Measurements from ENCODE around the gene SMAP1. TPM values are rescaled to one million over a fixed set of nuclear protein-coding genes. Genes with fewer than 3 reads are reported as not detected.

Gene SMAP1
- total and polyA plus RNA-seq, 9 of the 15 experiments (the other 6 are each of a cell fraction or from before 2014, with no cell fraction given): 11.4 to 26.4 (median 15.5) TPM

DNA sequence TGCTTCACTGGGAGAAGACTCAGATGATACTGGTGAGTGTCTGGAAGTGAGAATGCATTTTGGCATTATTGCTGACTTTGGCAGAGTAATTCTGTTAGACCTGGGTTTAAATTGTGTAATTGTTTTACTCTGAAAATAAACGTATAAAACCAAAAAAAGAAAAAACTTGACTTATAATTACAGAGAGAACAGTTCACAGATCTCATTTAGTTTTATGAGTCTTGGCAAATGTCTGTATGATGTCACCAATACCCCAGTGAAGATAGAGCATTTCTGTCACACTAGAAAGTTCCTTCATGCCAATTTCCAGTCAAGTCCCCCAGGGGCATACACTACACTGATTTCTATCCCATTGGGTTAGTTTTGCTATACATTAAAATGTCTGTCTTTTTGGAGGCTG, 67.3 kb downstream of the SMAP1 start:
- Histone ChIP-seq H3K9ac (ENCODE audit: insufficient read depth in 1 of 2, low read depth in 2 of 2, low read length in 2 of 2) (no peak overlapping the region), H3K4me1 (replicated peaks in 1 of 2; ENCODE audit: control insufficient read depth in 2 of 2, insufficient read depth in 2 of 2, low read length in 2 of 2) (no peaks in the 10 kb centered on the region), H3K9me3 (replicated peaks; ENCODE audit: control insufficient read depth, insufficient read depth, low read depth, low read length) (no peaks in the 10 kb centered on the region), H3K9me1 (ENCODE audit: control insufficient read depth, insufficient read depth, low read length) (no peaks in the 10 kb centered on the region), H3K27me3 (ENCODE audit: control insufficient read depth in 2 of 2, insufficient read depth in 2 of 2, low read length in 2 of 2) (no peaks in the 10 kb centered on the region), H2AFZ (ENCODE audit: low read depth, low read length) (no peak overlapping the region), H3K4me2 (ENCODE audit: insufficient read depth, low read length) (no peak overlapping the region), H3K79me2 (ENCODE audit: control insufficient read depth, insufficient read depth, low read length) (no peaks in the 10 kb centered on the region), H3K36me3 (ENCODE audit: control insufficient read depth, insufficient read depth, low read length) (no peaks in the 10 kb centered on the region), H3K4me3 (no peak overlapping the region), H4K20me1 (replicated peaks; ENCODE audit: control insufficient read depth, insufficient read depth, low read length) (no peaks in the 10 kb centered on the region), H3K27ac (ENCODE audit: extremely low read depth, low read depth, low read length) (no peak overlapping the region)
- no peak for TF ChIP-seq NR3C1 (CRISPR knock-in tag; IDR thresholded peaks at IDR 0.05)
- TF ChIP-seq CEBPG (CRISPR knock-in tag; IDR thresholded peaks at IDR 0.05): no peak
- TF ChIP-seq CEBPG (tag; conservative IDR thresholded peaks at IDR 0.05 in 1 of 2, IDR thresholded peaks at IDR 0.05 in 1 of 2): no peak
- TF ChIP-seq, protein P1, sequence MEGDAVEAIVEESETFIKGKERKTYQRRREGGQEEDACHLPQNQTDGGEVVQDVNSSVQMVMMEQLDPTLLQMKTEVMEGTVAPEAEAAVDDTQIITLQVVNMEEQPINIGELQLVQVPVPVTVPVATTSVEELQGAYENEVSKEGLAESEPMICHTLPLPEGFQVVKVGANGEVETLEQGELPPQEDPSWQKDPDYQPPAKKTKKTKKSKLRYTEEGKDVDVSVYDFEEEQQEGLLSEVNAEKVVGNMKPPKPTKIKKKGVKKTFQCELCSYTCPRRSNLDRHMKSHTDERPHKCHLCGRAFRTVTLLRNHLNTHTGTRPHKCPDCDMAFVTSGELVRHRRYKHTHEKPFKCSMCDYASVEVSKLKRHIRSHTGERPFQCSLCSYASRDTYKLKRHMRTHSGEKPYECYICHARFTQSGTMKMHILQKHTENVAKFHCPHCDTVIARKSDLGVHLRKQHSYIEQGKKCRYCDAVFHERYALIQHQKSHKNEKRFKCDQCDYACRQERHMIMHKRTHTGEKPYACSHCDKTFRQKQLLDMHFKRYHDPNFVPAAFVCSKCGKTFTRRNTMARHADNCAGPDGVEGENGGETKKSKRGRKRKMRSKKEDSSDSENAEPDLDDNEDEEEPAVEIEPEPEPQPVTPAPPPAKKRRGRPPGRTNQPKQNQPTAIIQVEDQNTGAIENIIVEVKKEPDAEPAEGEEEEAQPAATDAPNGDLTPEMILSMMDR (IDR thresholded peaks at IDR 0.05 in 2 of 3, conservative IDR thresholded peaks at IDR 0.05 in 1 of 3; ENCODE audit: insufficient read depth in 2 of 3, low read depth in 1 of 3, low read length in 3 of 3): no peak
- TF ChIP-seq U2AF2 (optimal IDR thresholded peaks at IDR 0.05; ENCODE audit: low read depth, low read length): no peak
- TF ChIP-seq, protein P2, sequence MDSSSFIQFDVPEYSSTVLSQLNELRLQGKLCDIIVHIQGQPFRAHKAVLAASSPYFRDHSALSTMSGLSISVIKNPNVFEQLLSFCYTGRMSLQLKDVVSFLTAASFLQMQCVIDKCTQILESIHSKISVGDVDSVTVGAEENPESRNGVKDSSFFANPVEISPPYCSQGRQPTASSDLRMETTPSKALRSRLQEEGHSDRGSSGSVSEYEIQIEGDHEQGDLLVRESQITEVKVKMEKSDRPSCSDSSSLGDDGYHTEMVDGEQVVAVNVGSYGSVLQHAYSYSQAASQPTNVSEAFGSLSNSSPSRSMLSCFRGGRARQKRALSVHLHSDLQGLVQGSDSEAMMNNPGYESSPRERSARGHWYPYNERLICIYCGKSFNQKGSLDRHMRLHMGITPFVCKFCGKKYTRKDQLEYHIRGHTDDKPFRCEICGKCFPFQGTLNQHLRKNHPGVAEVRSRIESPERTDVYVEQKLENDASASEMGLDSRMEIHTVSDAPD (CRISPR knock-in tag; IDR thresholded peaks at IDR 0.05): no peak
- TF ChIP-seq ZC3H8 (IDR thresholded peaks at IDR 0.05): no peak
- no peak for TF ChIP-seq NFATC3 (IDR thresholded peaks at IDR 0.05)
- no peak for TF ChIP-seq MXI1 (IDR thresholded peaks at IDR 0.05; ENCODE audit: low read depth, low read length)
- TF ChIP-seq, protein P3, sequence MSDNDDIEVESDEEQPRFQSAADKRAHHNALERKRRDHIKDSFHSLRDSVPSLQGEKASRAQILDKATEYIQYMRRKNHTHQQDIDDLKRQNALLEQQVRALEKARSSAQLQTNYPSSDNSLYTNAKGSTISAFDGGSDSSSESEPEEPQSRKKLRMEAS (CRISPR knock-in tag; IDR thresholded peaks at IDR 0.05): no peak
- TF ChIP-seq FOS (IDR thresholded peaks at IDR 0.05; ENCODE audit: extremely low read depth, insufficient read length): no peak
- TF ChIP-seq POLR2G (IDR thresholded peaks at IDR 0.05; ENCODE audit: low read depth, low read length): no peak
- TF ChIP-seq, protein P4, sequence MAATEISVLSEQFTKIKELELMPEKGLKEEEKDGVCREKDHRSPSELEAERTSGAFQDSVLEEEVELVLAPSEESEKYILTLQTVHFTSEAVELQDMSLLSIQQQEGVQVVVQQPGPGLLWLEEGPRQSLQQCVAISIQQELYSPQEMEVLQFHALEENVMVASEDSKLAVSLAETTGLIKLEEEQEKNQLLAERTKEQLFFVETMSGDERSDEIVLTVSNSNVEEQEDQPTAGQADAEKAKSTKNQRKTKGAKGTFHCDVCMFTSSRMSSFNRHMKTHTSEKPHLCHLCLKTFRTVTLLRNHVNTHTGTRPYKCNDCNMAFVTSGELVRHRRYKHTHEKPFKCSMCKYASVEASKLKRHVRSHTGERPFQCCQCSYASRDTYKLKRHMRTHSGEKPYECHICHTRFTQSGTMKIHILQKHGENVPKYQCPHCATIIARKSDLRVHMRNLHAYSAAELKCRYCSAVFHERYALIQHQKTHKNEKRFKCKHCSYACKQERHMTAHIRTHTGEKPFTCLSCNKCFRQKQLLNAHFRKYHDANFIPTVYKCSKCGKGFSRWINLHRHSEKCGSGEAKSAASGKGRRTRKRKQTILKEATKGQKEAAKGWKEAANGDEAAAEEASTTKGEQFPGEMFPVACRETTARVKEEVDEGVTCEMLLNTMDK (IDR thresholded peaks at IDR 0.05; ENCODE audit: borderline replicate concordance, insufficient read depth, low read depth, low read length, poor library complexity, severe bottlenecking): no peak
- TF ChIP-seq MCM7 (IDR thresholded peaks at IDR 0.05): no peak
- ChIA-PET CTCF (ENCODE audit: low intra/inter-chr PET ratio) (no interaction called here), POLR2A (no interaction called here)
- 8% methylated on average over 1 of the region's 1 CpG for WGBS (ENCODE audit: insufficient coverage, low coverage, missing lambda C conversion rate)
- no peak for FAIRE-seq
- BruUV-seq (replicated peaks): no TSS peak
- intact Hi-C loops (cut with micrococcal nuclease): no loop called here
- no peak for DNase-seq (ENCODE audit: extremely low read depth in 1 of 4, low spot score in 3 of 4)
- no peak for ATAC-seq
- in situ Hi-C loops (cut with MboI): no loop called here

Measured in K562 (cell line).